AG08395 (cell line): Measurements from ENCODE around the gene NUP160.
"Not testable (repeated sequence)": the region's sequence is repeated elsewhere in the genome, so short reads cannot be mapped to it uniquely, and the experiment has no call there.

Source experiments
- DNase-seq: peaks from one replicate; pipeline ENCODE4 v3.0.0; 2012; ENCODE audit warnings: mixed read lengths, low spot score

NUP160 gene

DNA sequence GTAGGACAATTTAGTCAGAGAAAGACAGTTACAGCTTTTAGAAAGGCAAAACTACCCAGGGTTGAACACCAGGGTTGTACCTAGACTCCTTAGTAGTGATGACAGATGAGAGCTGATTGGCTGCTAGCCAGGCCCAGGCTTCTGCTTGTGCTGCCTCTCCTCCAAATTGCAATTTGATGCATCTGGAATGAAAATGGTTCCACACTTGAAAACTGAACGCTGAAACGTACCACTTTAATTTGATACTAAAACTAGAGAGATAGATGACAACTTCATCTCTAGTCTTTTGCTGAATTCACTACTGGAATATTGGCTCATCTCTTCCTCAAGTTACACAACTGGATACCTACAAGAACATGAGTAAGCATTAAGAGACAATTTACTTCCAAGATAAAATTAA, 61.8 kb downstream of the NUP160 start:
- DNase-seq, result peak; percentile 6

GRCh38 chr11:47784785-47785381, 63.3 kb downstream of the NUP160 start:
- DNase-seq, result no peak

DNA sequence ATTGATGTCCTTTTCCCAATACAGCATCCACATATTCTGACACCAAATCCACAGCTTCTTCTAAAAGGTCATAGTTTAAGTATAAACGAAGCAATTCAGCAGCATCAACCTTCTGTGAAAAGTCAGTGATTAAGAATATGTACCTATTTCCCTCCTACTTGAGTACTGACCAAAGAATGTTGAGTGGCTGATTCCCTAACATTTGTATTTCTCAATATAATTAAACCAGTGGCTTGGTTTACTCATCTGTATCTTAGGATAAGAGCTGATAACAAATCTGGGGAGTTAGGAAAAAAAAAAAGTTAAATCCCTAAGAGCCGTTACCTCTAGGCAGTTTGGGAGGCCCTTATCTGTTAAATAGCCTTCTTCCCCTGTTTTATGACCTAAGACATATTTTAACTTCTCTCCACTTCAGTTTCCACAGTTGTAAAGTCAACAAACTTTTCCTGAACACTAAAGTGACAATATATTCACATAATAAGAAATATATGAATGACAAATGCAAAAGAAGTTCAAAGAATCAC, 65.0 kb downstream of the NUP160 start:
- no peak for DNase-seq

- no peak for DNase-seq
Observed at GRCh38 chr11:47778878-47779483, 69.2 kb downstream of the NUP160 start.

- no peak for DNase-seq
Observed at GRCh38 chr11:47775240-47775869, 72.8 kb downstream of the NUP160 start.

DNA sequence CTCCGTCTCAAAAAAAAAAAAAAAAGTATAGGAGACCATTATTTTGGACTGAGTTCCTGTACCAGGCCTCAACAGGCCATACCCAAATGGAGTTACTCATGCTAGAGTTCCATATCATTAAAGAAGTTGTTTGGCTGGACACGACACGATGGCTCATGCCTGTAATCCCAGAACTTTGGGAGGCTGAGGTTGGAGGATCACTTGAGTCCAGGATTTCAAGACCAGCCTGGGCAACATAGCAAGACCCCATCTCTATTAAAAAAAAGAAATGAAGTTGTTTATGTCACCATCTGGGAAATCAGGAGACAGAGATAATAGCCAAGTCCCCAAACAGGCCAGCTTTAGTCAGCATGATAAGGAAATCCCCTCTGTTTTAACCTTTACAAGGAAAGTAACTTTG, 74.3 kb downstream of the NUP160 start:
- DNase-seq, result no peak

DNA sequence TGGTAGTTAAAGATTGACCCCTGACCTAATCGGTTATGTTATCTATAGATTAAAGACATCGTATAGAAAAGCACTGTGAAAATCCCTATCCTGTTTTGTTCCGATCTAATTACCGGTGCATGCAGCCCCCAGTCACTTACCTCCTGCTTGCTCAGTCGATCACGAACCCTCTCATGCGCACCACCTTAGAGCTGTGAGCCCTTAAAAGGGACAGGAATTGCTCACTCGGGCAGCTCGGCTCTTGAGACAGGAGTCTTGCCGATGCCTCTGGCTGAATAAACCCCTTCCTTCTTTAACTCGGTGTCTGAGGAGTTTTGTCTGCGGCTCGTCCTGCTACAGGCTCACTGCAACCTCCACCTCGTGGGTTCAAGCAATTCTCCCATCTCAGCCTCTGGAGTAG, 78.6 kb downstream of the NUP160 start:
- DNase-seq, result not testable (repeated sequence)

- peak; percentile 73 for DNase-seq
Observed at GRCh38 chr11:47768101-47768612, 80.0 kb downstream of the NUP160 start.

GRCh38 chr11:47766509-47767227, 81.5 kb downstream of the NUP160 start:
- DNase-seq, result peak; percentile 38

DNA sequence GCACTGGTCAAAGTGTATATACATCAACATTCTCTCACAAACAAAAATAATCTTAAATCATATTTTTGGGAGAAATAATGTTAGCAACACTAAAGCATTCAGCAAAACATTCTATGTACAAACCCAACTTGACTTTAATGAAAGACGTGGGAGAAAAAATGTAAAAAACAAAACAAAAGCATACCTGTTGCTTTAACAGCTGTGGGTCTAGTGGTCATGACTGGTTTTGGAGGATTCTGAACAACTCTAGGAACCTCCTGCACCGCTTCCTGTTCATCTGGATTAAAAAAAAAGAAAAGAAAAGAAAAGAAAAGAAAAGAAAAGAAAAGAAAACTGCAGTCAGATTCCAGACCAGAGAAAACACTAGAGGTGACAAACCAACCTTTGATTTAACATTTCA, 83.1 kb downstream of the NUP160 start:
- DNase-seq, result no peak

- DNase-seq, result not testable (repeated sequence)
Observed at GRCh38 chr11:47759291-47759690, 88.9 kb downstream of the NUP160 start.

GRCh38 chr11:47756208-47756607, 91.9 kb downstream of the NUP160 start:
- no peak for DNase-seq

GRCh38 chr11:47750725-47751124, 97.4 kb downstream of the NUP160 start:
- no peak for DNase-seq

GRCh38 chr11:47742494-47742893, 105.7 kb downstream of the NUP160 start:
- DNase-seq, result not testable (repeated sequence)

- not testable (repeated sequence) for DNase-seq
Observed at GRCh38 chr11:47737817-47738216, 110.3 kb downstream of the NUP160 start.

- DNase-seq, result no peak
Observed at GRCh38 chr11:47732271-47732670, 115.9 kb downstream of the NUP160 start.

DNA sequence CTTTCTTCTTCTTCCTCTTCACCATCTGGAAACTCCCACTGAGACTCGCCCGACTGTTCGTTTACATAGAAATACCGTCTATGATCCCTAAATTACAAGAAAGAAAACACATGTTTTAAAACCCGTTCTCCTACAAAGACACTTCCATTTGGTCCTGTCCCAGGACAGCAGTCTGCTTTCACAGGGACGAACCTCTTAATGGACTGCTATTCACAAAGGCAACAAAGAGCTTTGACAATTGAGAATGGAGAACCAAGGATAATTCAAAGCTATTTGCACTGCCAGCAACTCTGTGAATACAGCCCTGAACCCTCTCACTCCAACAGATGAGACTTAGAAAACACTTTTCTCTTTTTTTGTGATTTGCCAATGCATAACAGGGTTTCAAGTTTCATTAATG, 116.7 kb downstream of the NUP160 start:
- no peak for DNase-seq
